Skeletal muscle cell (primary cell): Measurements from ENCODE around the gene MS4A7.

ENCODE experiments used
- DNase-seq: peaks from one replicate; pipeline ENCODE4 v3.0.0-alpha.2; 2010; ENCODE audit warnings: low read depth
- H3K4me3 ChIP-seq: 2 replicates; pipeline ENCODE4 v1.5.1; 2011; ENCODE audit warnings: low read depth, mild to moderate bottlenecking, control low read depth, low read length, moderate library complexity

Gene MS4A7

GRCh38 chr11:60370252-60370810 is 8.0 kb upstream of the MS4A7 start:
- DNase-seq: no peak
- no peak overlapping the region for H3K4me3 ChIP-seq

GRCh38 chr11:60370811-60371298 is 7.5 kb upstream of the MS4A7 start:
- DNase-seq: no peak
- no peak overlapping the region for H3K4me3 ChIP-seq

GRCh38 chr11:60371386-60371785 is 6.9 kb upstream of the MS4A7 start:
- no peak for DNase-seq
- H3K4me3 ChIP-seq: no peak overlapping the region

- DNase-seq: no peak
- no peak overlapping the region for H3K4me3 ChIP-seq
Observed at GRCh38 chr11:60371854-60372253, 6.5 kb upstream of the MS4A7 start.

- DNase-seq: no peak
Observed at GRCh38 chr11:60372767-60373166, 5.6 kb upstream of the MS4A7 start.

GRCh38 chr11:60375316-60375715 is 3.0 kb upstream of the MS4A7 start:
- no peak overlapping the region for H3K4me3 ChIP-seq
- DNase-seq: no peak

More at GRCh38 chr11:60372767-60373166, 5.6 kb upstream of the MS4A7 start:
- no peak overlapping the region for H3K4me3 ChIP-seq

GRCh38 chr11:60376601-60377000 is 1.7 kb upstream of the MS4A7 start:
- no peak overlapping the region for H3K4me3 ChIP-seq
- DNase-seq: no peak

GRCh38 chr11:60377401-60378136 is 763 bp upstream of the MS4A7 start:
- no peak overlapping the region for H3K4me3 ChIP-seq
- no peak for DNase-seq

- no peak overlapping the region for H3K4me3 ChIP-seq
- DNase-seq: no peak
Observed at GRCh38 chr11:60389279-60389910, 11.1 kb downstream of the MS4A7 start.

- no peak overlapping the region for H3K4me3 ChIP-seq
- no peak for DNase-seq
Observed at GRCh38 chr11:60390419-60390818, 12.1 kb downstream of the MS4A7 start.

- H3K4me3 ChIP-seq: no peak overlapping the region
- no peak for DNase-seq
Observed at GRCh38 chr11:60392361-60392760, 14.0 kb downstream of the MS4A7 start.

- DNase-seq: no peak
- no peak overlapping the region for H3K4me3 ChIP-seq
Observed at GRCh38 chr11:60393016-60393415, 14.7 kb downstream of the MS4A7 start.

- no peak for DNase-seq
- H3K4me3 ChIP-seq: no peak overlapping the region
Observed at GRCh38 chr11:60394666-60395380, 16.5 kb downstream of the MS4A7 start.

GRCh38 chr11:60396382-60396781 is 18.1 kb downstream of the MS4A7 start, which contains the start of gene MS4A14:
MS4A14 (plus strand) TSS chr11:60396459; CDS start chr11:60396579, 120 bp downstream.
- DNase-seq: no peak
- no peak within 1 kb of the TSS for H3K4me3 ChIP-seq

GRCh38 chr11:60396799-60397198 is 18.5 kb downstream of the MS4A7 start:
- no peak overlapping the region for H3K4me3 ChIP-seq
- DNase-seq: no peak

GRCh38 chr11:60420015-60420414 is 41.7 kb downstream of the MS4A7 start:
- H3K4me3 ChIP-seq: no peak overlapping the region
- DNase-seq: no peak

- no peak overlapping the region for H3K4me3 ChIP-seq
Observed at GRCh38 chr11:60422609-60423008, 44.3 kb downstream of the MS4A7 start.

GRCh38 chr11:60428517-60428916 is 50.2 kb downstream of the MS4A7 start:
- DNase-seq: no peak
- no peak overlapping the region for H3K4me3 ChIP-seq

More at GRCh38 chr11:60422609-60423008, 44.3 kb downstream of the MS4A7 start:
- DNase-seq: no peak

GRCh38 chr11:60429272-60429671 is 50.9 kb downstream of the MS4A7 start, which contains the start of gene MS4A5:
MS4A5 (plus strand) TSS chr11:60429572; CDS start chr11:60429675, 103 bp downstream.
- no peak for DNase-seq
- H3K4me3 ChIP-seq: no peak within 1 kb of the TSS

- DNase-seq: no peak
- no peak overlapping the region for H3K4me3 ChIP-seq
Observed at GRCh38 chr11:60431251-60431650, 52.9 kb downstream of the MS4A7 start.
